ENCODE data around the gene TOR2A.

Gene TOR2A

DNA sequence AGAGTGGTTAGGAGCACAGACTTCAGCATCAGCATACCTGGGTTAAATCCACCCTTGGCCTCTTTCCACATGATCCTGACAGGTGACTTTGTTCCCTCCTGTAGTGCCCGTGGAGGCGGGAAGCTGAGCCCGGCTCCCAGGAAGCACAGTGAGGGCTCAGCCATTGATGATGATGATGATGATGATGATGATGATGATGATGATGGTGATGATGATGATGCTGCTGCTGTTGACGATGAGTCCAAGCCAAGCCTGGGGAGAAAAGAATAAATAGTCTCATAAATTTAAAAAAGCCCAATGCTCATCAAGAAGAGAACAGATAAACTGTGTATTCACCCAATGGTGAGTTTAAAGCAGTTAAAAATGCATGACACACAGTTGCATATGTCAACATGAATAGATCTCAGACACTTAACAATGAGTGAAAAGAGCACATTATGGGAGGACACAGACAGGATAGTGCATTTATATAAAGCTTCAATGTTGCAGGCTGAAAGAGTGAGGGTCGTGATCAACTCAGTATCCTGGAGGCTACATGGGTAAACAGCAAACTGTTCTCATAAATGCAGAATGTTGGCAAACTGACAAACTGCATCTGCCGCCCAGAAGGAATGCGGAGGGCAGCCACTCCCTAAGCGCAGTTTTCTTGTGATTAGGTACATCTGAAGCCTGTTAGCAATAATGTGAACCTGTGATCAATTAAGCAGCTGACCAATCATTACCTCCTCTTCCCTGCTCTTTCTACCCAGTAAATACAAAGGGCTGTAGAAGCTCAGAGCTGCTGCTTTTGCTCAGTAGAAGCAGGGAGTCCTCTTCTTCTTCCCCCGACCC lies 40.0 kb downstream of the TOR2A start:
- no peak overlapping the region for H2BK120ac ChIP-seq (ENCODE audit: low read depth, low read length)
- peaks cover 0 to 2% of the 10 kb centered on the region in 2 donors for H3K4me1 ChIP-seq (ENCODE audit: control insufficient read depth in 2 of 2, insufficient read depth in 1 of 2, low read depth in 1 of 2, low read length in 2 of 2)
- no peak overlapping the region for H3K14ac ChIP-seq (ENCODE audit: low read length)
- no peak overlapping the region for H4K91ac ChIP-seq (ENCODE audit: low read depth, low read length, poor library complexity)
- no peaks in the 10 kb centered on the region for H3K9me3 ChIP-seq (replicated peaks in 1 of 2; ENCODE audit: control insufficient read depth in 2 of 2, insufficient read depth in 1 of 2, low read depth in 1 of 2, low read length in 2 of 2)
- no peak overlapping the region for H2AK5ac ChIP-seq (ENCODE audit: low read depth, low read length)
- no peak overlapping the region for H3K18ac ChIP-seq (ENCODE audit: low read length)
- no peaks in the 10 kb centered on the region for H3K27me3 ChIP-seq (ENCODE audit: control insufficient read depth in 3 of 3, insufficient read depth in 3 of 3, low read depth in 1 of 3, low read length in 3 of 3)
- DNase-seq (ENCODE audit: low spot score): no peak
- H3K36me3 ChIP-seq (replicated peaks in 1 of 2; ENCODE audit: control insufficient read depth in 2 of 2, insufficient read depth in 2 of 2, low read length in 2 of 2): peaks cover 13 to 16% of the 10 kb centered on the region in 2 donors
- H2BK12ac ChIP-seq (ENCODE audit: low read length): no peak overlapping the region
- H2AFZ ChIP-seq (ENCODE audit: low read length): no peak overlapping the region
- WGBS, 2 donors (ENCODE audit: extremely low coverage in 2 of 2, insufficient read length in 2 of 2, insufficient replicate concordance in 1 of 2): no CpG with 5 or more reads among the region's 9 CpGs
- H3K79me1 ChIP-seq (ENCODE audit: low read depth, low read length): no peaks in the 10 kb centered on the region
- no peak overlapping the region for H3K4me2 ChIP-seq (ENCODE audit: insufficient read depth, low read length, poor library complexity, severe bottlenecking)
- no peak overlapping the region for H2BK5ac ChIP-seq (ENCODE audit: low read length)
- no peak overlapping the region for H3K9ac ChIP-seq (ENCODE audit: low read depth, low read length, poor library complexity)
- H2BK15ac ChIP-seq (ENCODE audit: low read length): no peak overlapping the region
- H3K4me3 ChIP-seq (ENCODE audit: low read length in 2 of 2): no peak overlapping the region
- no peak overlapping the region for H3K4ac ChIP-seq (ENCODE audit: low read length)
- H3K27ac ChIP-seq (replicated peaks; ENCODE audit: low read length): no peak overlapping the region
- no peak overlapping the region for H4K8ac ChIP-seq (ENCODE audit: low read depth, low read length)
- H3K23ac ChIP-seq (ENCODE audit: low read depth, low read length, poor library complexity): no peak overlapping the region

GRCh38 chr9:127693697-127694096 lies 41.4 kb downstream of the TOR2A start:
- Histone ChIP-seq H2BK15ac (ENCODE audit: low read length) (no peak overlapping the region), H3K27me3 (ENCODE audit: control insufficient read depth in 3 of 3, insufficient read depth in 3 of 3, low read depth in 1 of 3, low read length in 3 of 3) (no peaks in the 10 kb centered on the region), H2AFZ (ENCODE audit: low read length) (no peak overlapping the region), H3K36me3 (replicated peaks in 1 of 2; ENCODE audit: control insufficient read depth in 2 of 2, insufficient read depth in 2 of 2, low read length in 2 of 2) (peaks cover 15 to 28% of the 10 kb centered on the region in 2 donors), H4K91ac (ENCODE audit: low read depth, low read length, poor library complexity) (no peak overlapping the region), H2BK120ac (ENCODE audit: low read depth, low read length) (no peak overlapping the region), H3K9me3 (replicated peaks in 1 of 2; ENCODE audit: control insufficient read depth in 2 of 2, insufficient read depth in 1 of 2, low read depth in 1 of 2, low read length in 2 of 2) (peaks cover 4 to 6% of the 10 kb centered on the region in 2 donors), H3K4me3 (ENCODE audit: low read length in 2 of 2) (no peak overlapping the region), H3K9ac (ENCODE audit: low read depth, low read length, poor library complexity) (no peak overlapping the region), H2BK12ac (ENCODE audit: low read length) (no peak overlapping the region), H3K79me1 (ENCODE audit: low read depth, low read length) (no peaks in the 10 kb centered on the region), H3K4me2 (ENCODE audit: insufficient read depth, low read length, poor library complexity, severe bottlenecking) (no peak overlapping the region), H3K18ac (ENCODE audit: low read length) (no peak overlapping the region), H3K14ac (ENCODE audit: low read length) (no peak overlapping the region), H2AK5ac (ENCODE audit: low read depth, low read length) (no peak overlapping the region), H2BK5ac (ENCODE audit: low read length) (no peak overlapping the region), H4K8ac (ENCODE audit: low read depth, low read length) (no peak overlapping the region), H3K27ac (replicated peaks; ENCODE audit: low read length) (no peak overlapping the region), H3K23ac (ENCODE audit: low read depth, low read length, poor library complexity) (no peak overlapping the region), H3K4ac (ENCODE audit: low read length) (no peak overlapping the region), H3K4me1 (ENCODE audit: control insufficient read depth in 2 of 2, insufficient read depth in 1 of 2, low read depth in 1 of 2, low read length in 2 of 2) (no peaks in the 10 kb centered on the region)
- no peak for DNase-seq (ENCODE audit: low spot score)
- WGBS, 2 donors (ENCODE audit: extremely low coverage in 2 of 2, insufficient read length in 2 of 2, insufficient replicate concordance in 1 of 2): no CpG with 5 or more reads among the region's 4 CpGs

- Histone ChIP-seq H2BK12ac (ENCODE audit: low read length) (no peak overlapping the region), H3K4ac (ENCODE audit: low read length) (no peak overlapping the region), H3K9me3 (replicated peaks in 1 of 2; ENCODE audit: control insufficient read depth in 2 of 2, insufficient read depth in 1 of 2, low read depth in 1 of 2, low read length in 2 of 2) (peaks cover 4 to 6% of the 10 kb centered on the region in 2 donors), H2AFZ (ENCODE audit: low read length) (no peak overlapping the region), H3K18ac (ENCODE audit: low read length) (no peak overlapping the region), H2BK5ac (ENCODE audit: low read length) (no peak overlapping the region), H3K36me3 (replicated peaks in 1 of 2; ENCODE audit: control insufficient read depth in 2 of 2, insufficient read depth in 2 of 2, low read length in 2 of 2) (peaks cover 15 to 33% of the 10 kb centered on the region in 2 donors), H3K4me2 (ENCODE audit: insufficient read depth, low read length, poor library complexity, severe bottlenecking) (no peak overlapping the region), H3K4me1 (ENCODE audit: control insufficient read depth in 2 of 2, insufficient read depth in 1 of 2, low read depth in 1 of 2, low read length in 2 of 2) (no peaks in the 10 kb centered on the region), H2BK120ac (ENCODE audit: low read depth, low read length) (no peak overlapping the region), H3K4me3 (ENCODE audit: low read length in 2 of 2) (no peak overlapping the region), H2AK5ac (ENCODE audit: low read depth, low read length) (no peak overlapping the region), H4K91ac (ENCODE audit: low read depth, low read length, poor library complexity) (no peak overlapping the region), H3K27ac (replicated peaks; ENCODE audit: low read length) (no peak overlapping the region), H3K27me3 (ENCODE audit: control insufficient read depth in 3 of 3, insufficient read depth in 3 of 3, low read depth in 1 of 3, low read length in 3 of 3) (no peaks in the 10 kb centered on the region), H3K23ac (ENCODE audit: low read depth, low read length, poor library complexity) (no peak overlapping the region), H4K8ac (ENCODE audit: low read depth, low read length) (no peak overlapping the region), H3K14ac (ENCODE audit: low read length) (no peak overlapping the region), H3K79me1 (ENCODE audit: low read depth, low read length) (no peaks in the 10 kb centered on the region), H3K9ac (ENCODE audit: low read depth, low read length, poor library complexity) (peak overlapping the region; percentile 32), H2BK15ac (ENCODE audit: low read length) (no peak overlapping the region)
- DNase-seq (ENCODE audit: low spot score): no peak
- WGBS, 2 donors (ENCODE audit: extremely low coverage in 2 of 2, insufficient read length in 2 of 2, insufficient replicate concordance in 1 of 2): no CpG with 5 or more reads among the region's 10 CpGs
Measured at GRCh38 chr9:127693143-127693542, 42.0 kb downstream of the TOR2A start.

GRCh38 chr9:127692071-127692470 lies 43.0 kb downstream of the TOR2A start:
- Histone ChIP-seq H2BK120ac (ENCODE audit: low read depth, low read length) (no peak overlapping the region), H3K36me3 (replicated peaks in 1 of 2; ENCODE audit: control insufficient read depth in 2 of 2, insufficient read depth in 2 of 2, low read length in 2 of 2) (peaks cover 15 to 36% of the 10 kb centered on the region in 2 donors), H4K91ac (ENCODE audit: low read depth, low read length, poor library complexity) (no peak overlapping the region), H3K4me3 (ENCODE audit: low read length in 2 of 2) (no peak overlapping the region), H2BK5ac (ENCODE audit: low read length) (no peak overlapping the region), H3K4me1 (ENCODE audit: control insufficient read depth in 2 of 2, insufficient read depth in 1 of 2, low read depth in 1 of 2, low read length in 2 of 2) (no peaks in the 10 kb centered on the region), H3K79me1 (ENCODE audit: low read depth, low read length) (no peaks in the 10 kb centered on the region), H3K9me3 (replicated peaks in 1 of 2; ENCODE audit: control insufficient read depth in 2 of 2, insufficient read depth in 1 of 2, low read depth in 1 of 2, low read length in 2 of 2) (peaks cover 4 to 6% of the 10 kb centered on the region in 2 donors), H2AK5ac (ENCODE audit: low read depth, low read length) (no peak overlapping the region), H3K4me2 (ENCODE audit: insufficient read depth, low read length, poor library complexity, severe bottlenecking) (no peak overlapping the region), H3K9ac (ENCODE audit: low read depth, low read length, poor library complexity) (no peak overlapping the region), H3K18ac (ENCODE audit: low read length) (no peak overlapping the region), H2BK15ac (ENCODE audit: low read length) (no peak overlapping the region), H3K27me3 (ENCODE audit: control insufficient read depth in 3 of 3, insufficient read depth in 3 of 3, low read depth in 1 of 3, low read length in 3 of 3) (no peaks in the 10 kb centered on the region), H4K8ac (ENCODE audit: low read depth, low read length) (no peak overlapping the region), H3K27ac (replicated peaks; ENCODE audit: low read length) (no peak overlapping the region), H3K4ac (ENCODE audit: low read length) (no peak overlapping the region), H3K14ac (ENCODE audit: low read length) (no peak overlapping the region), H2AFZ (ENCODE audit: low read length) (no peak overlapping the region), H3K23ac (ENCODE audit: low read depth, low read length, poor library complexity) (no peak overlapping the region), H2BK12ac (ENCODE audit: low read length) (no peak overlapping the region)
- DNase-seq (ENCODE audit: low spot score): no peak
- WGBS, 2 donors (ENCODE audit: extremely low coverage in 2 of 2, insufficient read length in 2 of 2, insufficient replicate concordance in 1 of 2): no CpG with 5 or more reads among the region's 20 CpGs

All from neuronal stem cell (in vitro differentiated cells).